Liver (tissue), 9 donors: ENCODE measurements around the gene CYP8B1. TPM values are rescaled to one million over a fixed set of nuclear protein-coding genes. Genes with fewer than 3 reads are reported as not detected.

Experiments
- DNase-seq: peaks from one replicate; pipeline ENCODE4 v3.0.0-alpha.2; 2017; ENCODE audit warnings: low spot score
- H3K27ac ChIP-seq, 2 donors: one replicate each; pipeline ENCODE4 v1.7.0; 2013; ENCODE audit warnings: inconsistent platforms in 2 of 2, low read length in 2 of 2, control low read depth in 1 of 2, low read depth in 1 of 2, mild to moderate bottlenecking in 1 of 2
- H3K27me3 ChIP-seq, 4 donors: one replicate each; pipeline versions ENCODE4 v1.6.1 to v1.7.0; 2013; ENCODE audit warnings: low read length in 3 of 4, inconsistent platforms in 1 of 4, mild to moderate bottlenecking in 1 of 4, moderate library complexity in 1 of 4; ENCODE audit not compliant: control insufficient read depth in 4 of 4, insufficient read depth in 4 of 4
- H3K36me3 ChIP-seq, 4 donors: one replicate each; pipeline versions ENCODE4 v1.6.1 to v1.7.0; 2013; ENCODE audit warnings: low read length in 3 of 4, mild to moderate bottlenecking in 3 of 4, low read depth in 1 of 4, moderate library complexity in 1 of 4; ENCODE audit not compliant: control insufficient read depth in 4 of 4, insufficient read depth in 3 of 4
- H3K4me1 ChIP-seq, 4 donors: one replicate each; pipeline versions ENCODE4 v1.6.1 to v1.7.0; 2013; ENCODE audit warnings: low read length in 3 of 4, mild to moderate bottlenecking in 3 of 4, moderate library complexity in 1 of 4; ENCODE audit not compliant: control insufficient read depth in 4 of 4, insufficient read depth in 4 of 4
- H3K4me3 ChIP-seq, 3 donors: one replicate each; pipeline versions ENCODE4 v1.6.1 to v1.7.0; 2013; ENCODE audit warnings: low read length in 3 of 3, control low read depth in 1 of 3, low read depth in 1 of 3, mild to moderate bottlenecking in 1 of 3
- H3K9ac ChIP-seq, 2 donors: one replicate each; pipeline ENCODE4 v1.7.0; 2013; ENCODE audit warnings: low read length in 2 of 2, mild to moderate bottlenecking in 2 of 2, moderate library complexity in 2 of 2, control low read depth in 1 of 2, low read depth in 1 of 2
- H3K9me3 ChIP-seq, 4 donors: one replicate each; pipeline versions ENCODE4 v1.6.1 to v1.7.0; 2013; ENCODE audit warnings: low read length in 3 of 4; ENCODE audit not compliant: control insufficient read depth in 4 of 4
- FOXA1 ChIP-seq: IDR thresholded peaks from 2 replicates; pipeline ENCODE4 v1.6.1; 2016; ENCODE audit warnings: antibody characterized with exemption
- FOXA2 ChIP-seq: IDR thresholded peaks from 2 replicates; pipeline ENCODE4 v1.6.1; 2016; ENCODE audit warnings: antibody characterized with exemption
- JUND ChIP-seq, 2 donors: IDR thresholded peaks; 2 replicates each; pipeline ENCODE4 v1.6.1; 2016; ENCODE audit warnings: antibody characterized with exemption in 2 of 2
- NR2F2 ChIP-seq: IDR thresholded peaks from 2 replicates; pipeline ENCODE4 v1.6.1; 2016; ENCODE audit warnings: antibody characterized with exemption
- RAD21 ChIP-seq, 2 donors: IDR thresholded peaks; 2 replicates each; pipeline ENCODE4 v1.6.1; 2016; ENCODE audit warnings: antibody characterized with exemption in 2 of 2, mild to moderate bottlenecking in 2 of 2
- REST ChIP-seq: IDR thresholded peaks from 2 replicates; pipeline ENCODE4 v1.6.1; 2016; ENCODE audit warnings: antibody characterized with exemption, mild to moderate bottlenecking
- SP1 ChIP-seq: IDR thresholded peaks from 2 replicates; pipeline ENCODE4 v1.6.1; 2018; ENCODE audit warnings: antibody characterized with exemption, mild to moderate bottlenecking
- TAF1 ChIP-seq: conservative IDR thresholded peaks from 2 replicates; pipeline ENCODE4 v1.6.1; 2016; ENCODE audit warnings: antibody characterized with exemption, mild to moderate bottlenecking
- ZBTB33 ChIP-seq: IDR thresholded peaks from 2 replicates; pipeline ENCODE4 v1.6.1; 2016; ENCODE audit warnings: antibody characterized with exemption
- WGBS: extraction: QIAGEN DNeasy Blood & Tissue Kit; methylation state at CpG from one replicate; pipeline ENCODE4 v1.1.7; 2013; 5-methylcytosine and 5-hydroxymethylcytosine counted together
- polyA plus RNA-seq, 2 donors: library from polyadenylated mRNA; stranded (reverse) in 1 of 2; unstranded in 1 of 2; fragments of 200-250 nt in 1 of 2; fragments of >200 nt in 1 of 2; fragmentation: Nextera tagmentation in 1 of 2; extraction: Ambion mirVana in 1 of 2; gene quantifications; one replicate each; pipeline versions ENCODE4 v1.2.1 to v1.2.3, GENCODE V29; 2013 to 2015
- total RNA-seq, 2 donors: library from RNA; depleted of rRNA; stranded (reverse); fragments of >200 nt; gene quantifications; one replicate each; pipeline ENCODE4 v1.2.3, GENCODE V29; 2014
- TF ChIP-seq, protein P1 (sequence below): IDR thresholded peaks from 2 replicates; pipeline ENCODE4 v1.6.1; 2016; ENCODE audit warnings: antibody characterized with exemption
- donor health status: healthy.
- donor health status: healthy.
- donor health status: healthy.
- donor health status: healthy.
- donor health status: healthy.

Gene CYP8B1
- total and polyA plus RNA-seq, 4 donors, result 21.2 to 490 (median 223) TPM

GRCh38 chr3:42864321-42864950 lies 11.2 kb downstream of the CYP8B1 start:
- Histone ChIP-seq H3K9ac (no peak overlapping the region), H3K36me3 (no peaks in the 10 kb centered on the region), H3K9me3 (no peaks in the 10 kb centered on the region), H3K27ac (no peak overlapping the region), H3K27me3 (no peaks in the 10 kb centered on the region), H3K4me1 (peaks cover 2 to 22% (median 11%) of the 10 kb centered on the region in 4 donors), H3K4me3 (no peak overlapping the region)
- TF ChIP-seq JUND (IDR thresholded peaks at IDR 0.05) (no peak), TAF1 (no peak), FOXA2 (no peak), REST (no peak), NR2F2 (no peak), ZBTB33 (no peak)
- no peak for DNase-seq
- WGBS, result 97% methylated on average over 15 of the region's 15 CpGs

DNA sequence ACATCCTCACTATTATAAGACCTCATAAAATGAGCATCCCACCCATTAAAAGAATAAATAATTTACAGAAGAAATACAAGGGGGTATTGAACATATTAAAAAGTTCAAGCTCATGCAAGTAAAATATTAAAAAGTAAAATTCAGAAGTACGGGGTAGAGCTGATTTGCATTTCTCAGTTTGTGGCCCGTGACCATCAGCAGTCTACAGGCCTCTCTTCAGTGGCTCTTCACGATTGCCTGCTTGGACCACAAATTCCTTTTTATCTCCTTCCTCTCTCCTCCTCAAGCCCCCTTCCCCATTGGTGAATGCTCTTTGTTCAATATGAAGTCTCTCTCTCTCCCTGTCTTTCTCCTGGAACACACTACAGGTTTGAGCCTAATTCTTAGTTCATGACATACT lies 19.1 kb downstream of the CYP8B1 start:
- DNase-seq, result no peak
- H3K27ac ChIP-seq, result peak overlapping the region; percentile 51 to 98
- peak overlapping the region in 2 of 3 donors; percentile 17 to 35 for H3K4me3 ChIP-seq
- 84% methylated on average over 3 of the region's 3 CpGs for WGBS
- no peaks in the 10 kb centered on the region for H3K9me3 ChIP-seq
- peaks cover 13 to 54% (median 51%) of the 10 kb centered on the region in 4 donors for H3K4me1 ChIP-seq
- TF ChIP-seq REST (no peak), NR2F2 (no peak), RAD21 (IDR thresholded peaks at IDR 0.05) (no peak), SP1 (no peak), FOXA2 (no peak), ZBTB33 (no peak), FOXA1 (no peak), TAF1 (no peak)
- TF ChIP-seq, protein P1, sequence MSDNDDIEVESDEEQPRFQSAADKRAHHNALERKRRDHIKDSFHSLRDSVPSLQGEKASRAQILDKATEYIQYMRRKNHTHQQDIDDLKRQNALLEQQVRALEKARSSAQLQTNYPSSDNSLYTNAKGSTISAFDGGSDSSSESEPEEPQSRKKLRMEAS, result no peak
- H3K27me3 ChIP-seq, result no peaks in the 10 kb centered on the region
- no peaks in the 10 kb centered on the region for H3K36me3 ChIP-seq
- H3K9ac ChIP-seq, result no peak overlapping the region
